ENCODE data around the gene CEP85L. TPM values are rescaled to one million over a fixed set of nuclear protein-coding genes. Genes with fewer than 3 reads are reported as not detected.

CEP85L gene
- total RNA-seq, 1 donor from 2014 or later: 12.6 TPM

- no peak overlapping the region for H3K4me2 ChIP-seq
- no peaks in the 10 kb centered on the region for H3K4me1 Mint-ChIP-seq
- H2AFZ ChIP-seq (replicated peaks): no peak overlapping the region
- H3K27ac Mint-ChIP-seq: no peak overlapping the region
- no peaks in the 10 kb centered on the region for H3K79me2 ChIP-seq (ENCODE audit: low read depth)
- H3K4me3 Mint-ChIP-seq: no peak overlapping the region
- no peaks in the 10 kb centered on the region for H3K36me3 ChIP-seq
- no peak for DNase-seq (ENCODE audit: low spot score)
- no peaks in the 10 kb centered on the region for H4K20me1 ChIP-seq (ENCODE audit: low read depth)
- H3K27me3 Mint-ChIP-seq (ENCODE audit: insufficient read depth, low read depth): peaks cover 2% of the 10 kb centered on the region
- no peaks in the 10 kb centered on the region for H3F3A ChIP-seq (ENCODE audit: low read depth)
- TF ChIP-seq EZH2 (IDR thresholded peaks at IDR 0.05): no peak
- no peak for TF ChIP-seq CTCF (IDR thresholded peaks at IDR 0.05)
- TF ChIP-seq EZH2phosphoT487 (IDR thresholded peaks at IDR 0.05): no peak
- H3K4me1 ChIP-seq: no peaks in the 10 kb centered on the region
- peaks cover 8% of the 10 kb centered on the region for H3K9me3 Mint-ChIP-seq
- H3K9ac ChIP-seq: no peak overlapping the region
- no peaks in the 10 kb centered on the region for H3K27me3 ChIP-seq
- peaks cover 31% of the 10 kb centered on the region for H3K36me3 Mint-ChIP-seq
- H3K4me3 ChIP-seq: no peak overlapping the region
- H3K9me3 ChIP-seq (ENCODE audit: low read depth): no peaks in the 10 kb centered on the region
- H3K27ac ChIP-seq: no peak overlapping the region
Measured at GRCh38 chr6:118502169-118502568, 149.2 kb downstream of the CEP85L start.

GRCh38 chr6:118501765-118502164 is 149.6 kb downstream of the CEP85L start:
- no peak overlapping the region for H3K27ac Mint-ChIP-seq
- no peaks in the 10 kb centered on the region for H3K4me1 Mint-ChIP-seq
- Histone ChIP-seq H4K20me1 (ENCODE audit: low read depth) (no peaks in the 10 kb centered on the region), H3F3A (ENCODE audit: low read depth) (no peaks in the 10 kb centered on the region), H3K36me3 (no peaks in the 10 kb centered on the region), H3K79me2 (ENCODE audit: low read depth) (no peaks in the 10 kb centered on the region), H3K9me3 (ENCODE audit: low read depth) (no peaks in the 10 kb centered on the region), H3K4me1 (no peaks in the 10 kb centered on the region), H3K27ac (no peak overlapping the region), H3K9ac (no peak overlapping the region), H3K27me3 (no peaks in the 10 kb centered on the region), H2AFZ (replicated peaks) (no peak overlapping the region), H3K4me3 (no peak overlapping the region), H3K4me2 (no peak overlapping the region)
- TF ChIP-seq EZH2phosphoT487 (IDR thresholded peaks at IDR 0.05): no peak
- TF ChIP-seq CTCF (IDR thresholded peaks at IDR 0.05): no peak
- no peak for TF ChIP-seq EZH2 (IDR thresholded peaks at IDR 0.05)
- H3K4me3 Mint-ChIP-seq: no peak overlapping the region
- peaks cover 31% of the 10 kb centered on the region for H3K36me3 Mint-ChIP-seq
- peaks cover 2% of the 10 kb centered on the region for H3K27me3 Mint-ChIP-seq (ENCODE audit: insufficient read depth, low read depth)
- H3K9me3 Mint-ChIP-seq: peaks cover 8% of the 10 kb centered on the region
- no peak for DNase-seq (ENCODE audit: low spot score)

GRCh38 chr6:118501099-118501498 is 150.3 kb downstream of the CEP85L start:
- Histone ChIP-seq H3K27ac (no peak overlapping the region), H3K9ac (no peak overlapping the region), H3K36me3 (no peaks in the 10 kb centered on the region), H3K4me2 (no peak overlapping the region), H2AFZ (replicated peaks) (no peak overlapping the region), H3K9me3 (ENCODE audit: low read depth) (no peaks in the 10 kb centered on the region), H3K4me1 (no peaks in the 10 kb centered on the region), H3K27me3 (no peaks in the 10 kb centered on the region), H3K4me3 (no peak overlapping the region), H3K79me2 (ENCODE audit: low read depth) (no peaks in the 10 kb centered on the region), H4K20me1 (ENCODE audit: low read depth) (no peaks in the 10 kb centered on the region), H3F3A (ENCODE audit: low read depth) (no peaks in the 10 kb centered on the region)
- Mint-ChIP-seq H3K4me3 (no peak overlapping the region), H3K4me1 (no peaks in the 10 kb centered on the region), H3K27ac (no peak overlapping the region), H3K27me3 (ENCODE audit: insufficient read depth, low read depth) (peaks cover 2% of the 10 kb centered on the region), H3K36me3 (peaks cover 31% of the 10 kb centered on the region), H3K9me3 (peaks cover 8% of the 10 kb centered on the region)
- no peak for DNase-seq (ENCODE audit: low spot score)
- TF ChIP-seq EZH2phosphoT487 (IDR thresholded peaks at IDR 0.05) (no peak), EZH2 (IDR thresholded peaks at IDR 0.05) (no peak), CTCF (IDR thresholded peaks at IDR 0.05) (no peak)
